Adipocyte (in vitro differentiated cells): ENCODE measurements around the gene BCL2L11.

Experiments
- DNase-seq: peaks from one replicate; pipeline ENCODE4 v3.0.0-alpha.2; 2015; ENCODE audit warnings: low read depth
- H3K27me3 ChIP-seq: replicated peaks from 2 replicates; pipeline ENCODE4 v1.7.0; 2013; ENCODE audit warnings: mild to moderate bottlenecking, low read length, moderate library complexity; ENCODE audit not compliant: control insufficient read depth, insufficient read depth
- H3K36me3 ChIP-seq: 2 replicates; pipeline ENCODE4 v1.7.0; 2013; ENCODE audit warnings: low read length, mild to moderate bottlenecking, moderate library complexity; ENCODE audit not compliant: control insufficient read depth, insufficient read depth, severe bottlenecking
- H3K4me1 ChIP-seq: 2 replicates; pipeline ENCODE4 v1.7.0; 2013; ENCODE audit warnings: mild to moderate bottlenecking, low read length, moderate library complexity; ENCODE audit not compliant: control insufficient read depth, insufficient read depth
- H3K4me3 ChIP-seq: 2 replicates; pipeline ENCODE4 v1.7.0; 2013; ENCODE audit warnings: mild to moderate bottlenecking, low read length, moderate library complexity
- H3K9ac ChIP-seq: 2 replicates; pipeline ENCODE4 v1.7.0; 2013; ENCODE audit warnings: mild to moderate bottlenecking, low read length, moderate library complexity
- H3K9me3 ChIP-seq: 2 replicates; pipeline ENCODE4 v1.7.0; 2013; ENCODE audit warnings: mild to moderate bottlenecking, low read length, moderate library complexity; ENCODE audit not compliant: control insufficient read depth

The BCL2L11 gene

DNA sequence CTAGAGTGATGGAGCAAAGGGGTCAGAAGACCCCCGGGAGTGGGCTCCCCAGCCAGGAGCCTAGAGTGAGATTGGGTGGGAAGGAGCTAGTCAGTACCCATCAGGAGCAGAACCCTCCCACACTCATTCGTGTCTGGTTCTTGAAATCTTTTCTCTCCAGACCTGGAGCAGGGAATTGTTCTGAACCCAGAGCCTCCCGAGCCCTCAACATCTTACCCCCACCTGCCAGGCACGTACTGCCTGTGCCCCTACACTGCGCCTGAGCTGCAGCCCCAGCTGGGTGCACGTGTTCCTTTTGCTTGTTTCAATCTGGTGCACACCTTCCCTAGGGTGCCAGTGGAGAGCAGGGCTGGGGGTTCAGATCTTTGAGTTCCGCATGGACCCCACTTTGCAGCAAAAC lies 52.6 kb downstream of the BCL2L11 start:
- H3K9me3 ChIP-seq, result no peaks in the 10 kb centered on the region
- H3K4me3 ChIP-seq, result no peak overlapping the region
- H3K27me3 ChIP-seq, result peaks cover 4% of the 10 kb centered on the region
- H3K36me3 ChIP-seq, result no peaks in the 10 kb centered on the region
- peaks cover 6% of the 10 kb centered on the region for H3K4me1 ChIP-seq
- H3K9ac ChIP-seq, result no peak overlapping the region
- DNase-seq, result no peak

DNA sequence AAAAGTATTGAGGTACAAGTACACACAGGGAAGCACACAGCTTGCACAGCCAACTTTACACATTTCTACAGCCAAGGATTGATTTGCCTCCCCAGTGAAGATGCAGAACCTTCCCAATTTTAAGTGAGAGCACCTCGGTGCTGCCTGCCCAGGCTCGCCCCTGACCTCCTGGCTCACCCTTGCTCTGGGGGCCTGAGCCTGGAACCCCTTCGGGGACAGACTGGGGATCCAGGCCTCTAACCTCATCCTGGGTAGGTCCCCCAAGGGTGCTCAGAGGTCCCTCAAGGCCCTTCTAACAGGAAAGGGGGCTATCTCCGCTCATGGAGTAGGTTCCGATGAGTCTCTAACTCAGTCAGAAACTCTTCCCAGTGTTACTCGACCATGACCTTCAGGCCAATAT lies 53.1 kb downstream of the BCL2L11 start:
- peaks cover 4% of the 10 kb centered on the region for H3K27me3 ChIP-seq
- DNase-seq, result no peak
- peaks cover 6% of the 10 kb centered on the region for H3K4me1 ChIP-seq
- no peaks in the 10 kb centered on the region for H3K9me3 ChIP-seq
- no peak overlapping the region for H3K4me3 ChIP-seq
- H3K9ac ChIP-seq, result no peak overlapping the region
- H3K36me3 ChIP-seq, result no peaks in the 10 kb centered on the region

DNA sequence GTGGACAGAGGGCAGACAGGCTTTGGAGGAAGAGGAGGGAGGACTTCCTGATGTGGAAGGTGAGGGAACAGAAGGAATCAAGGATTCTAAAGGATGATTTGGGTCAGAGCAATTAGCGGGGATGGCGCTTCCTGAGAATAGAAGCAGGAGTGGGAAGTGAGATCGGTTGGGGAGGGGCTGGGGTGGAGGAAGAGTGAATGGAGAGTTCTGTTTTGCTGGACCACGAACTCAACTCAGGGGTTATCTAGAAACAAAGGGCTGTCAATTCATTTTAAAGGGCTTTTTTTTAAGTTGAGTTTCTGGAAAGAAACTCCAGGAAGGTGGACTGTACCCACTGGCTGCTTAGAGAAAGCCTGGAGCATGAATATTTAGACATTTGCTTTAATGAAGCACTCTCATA lies 54.9 kb downstream of the BCL2L11 start:
- DNase-seq, result no peak
- Histone ChIP-seq H3K27me3 (peaks cover 4% of the 10 kb centered on the region), H3K9ac (no peak overlapping the region), H3K36me3 (no peaks in the 10 kb centered on the region), H3K4me1 (peaks cover 10% of the 10 kb centered on the region), H3K4me3 (no peak overlapping the region), H3K9me3 (no peaks in the 10 kb centered on the region)

DNA sequence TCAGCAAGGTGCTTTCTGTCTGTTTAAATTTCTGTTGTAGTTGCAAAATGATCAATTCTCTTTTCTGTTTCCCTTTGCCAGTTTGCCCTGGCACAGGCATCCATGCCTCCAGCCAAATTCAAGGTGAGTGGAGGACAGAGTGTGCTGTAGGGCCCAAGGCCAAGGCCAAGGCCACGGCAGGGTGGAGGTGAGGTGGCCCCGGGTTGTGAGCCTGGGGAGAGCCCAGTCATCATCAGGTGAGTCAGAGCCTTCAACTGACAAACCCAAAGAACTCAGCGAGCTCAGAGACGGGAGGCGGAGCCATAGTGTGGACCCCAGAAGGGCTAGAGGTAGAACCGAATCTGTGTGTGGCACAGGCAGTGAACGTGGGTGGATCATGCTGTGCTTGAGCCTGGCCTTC lies 55.7 kb downstream of the BCL2L11 start:
- Histone ChIP-seq H3K9me3 (no peaks in the 10 kb centered on the region), H3K27me3 (peaks cover 1% of the 10 kb centered on the region), H3K36me3 (no peaks in the 10 kb centered on the region), H3K9ac (no peak overlapping the region), H3K4me1 (peaks cover 10% of the 10 kb centered on the region), H3K4me3 (no peak overlapping the region)
- no peak for DNase-seq

DNA sequence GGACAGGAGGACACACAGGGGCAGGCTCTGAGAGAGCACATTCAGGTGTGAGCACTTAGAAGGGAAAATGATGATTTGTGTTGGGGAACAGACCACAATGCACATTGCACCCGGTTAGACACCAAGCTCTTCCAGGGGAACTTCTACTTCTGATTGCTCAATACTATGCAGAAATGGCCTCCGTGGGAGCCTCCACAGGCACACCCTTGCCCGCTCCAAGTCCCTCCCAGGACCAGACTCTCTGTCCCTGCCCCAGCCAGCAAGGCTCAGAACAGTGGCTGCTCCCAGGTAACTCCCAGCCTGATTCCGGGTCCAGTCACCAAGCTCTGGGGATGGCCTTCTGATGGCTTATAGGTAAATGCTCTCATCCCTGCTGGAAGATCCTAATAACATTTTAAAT lies 56.2 kb downstream of the BCL2L11 start:
- no peak overlapping the region for H3K9ac ChIP-seq
- peaks cover 10% of the 10 kb centered on the region for H3K4me1 ChIP-seq
- no peaks in the 10 kb centered on the region for H3K36me3 ChIP-seq
- no peaks in the 10 kb centered on the region for H3K27me3 ChIP-seq
- no peaks in the 10 kb centered on the region for H3K9me3 ChIP-seq
- DNase-seq, result no peak
- H3K4me3 ChIP-seq, result no peak overlapping the region

DNA sequence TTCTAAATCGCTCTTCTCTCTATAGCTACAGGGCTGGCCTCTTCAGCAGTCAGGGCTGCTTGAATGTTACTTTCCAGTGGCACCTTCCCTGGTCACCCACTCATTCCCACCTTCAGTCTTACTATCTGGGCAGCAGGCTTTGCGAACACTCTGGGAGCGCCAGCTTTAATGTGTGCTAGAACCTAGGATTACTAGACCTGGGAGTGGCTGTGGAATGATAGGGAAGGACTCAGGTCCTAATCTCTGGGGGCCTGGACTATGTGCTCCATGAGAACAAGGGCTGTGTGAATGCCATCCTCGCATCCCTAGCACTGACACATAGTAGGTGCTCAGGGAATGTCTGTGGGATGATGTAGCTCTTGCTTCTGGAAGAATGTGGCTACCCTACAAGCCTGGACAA lies 57.6 kb downstream of the BCL2L11 start:
- H3K27me3 ChIP-seq, result peaks cover 9% of the 10 kb centered on the region
- no peak overlapping the region for H3K4me3 ChIP-seq
- H3K4me1 ChIP-seq, result peaks cover 10% of the 10 kb centered on the region
- no peak for DNase-seq
- H3K36me3 ChIP-seq, result no peaks in the 10 kb centered on the region
- H3K9me3 ChIP-seq, result no peaks in the 10 kb centered on the region
- H3K9ac ChIP-seq, result no peak overlapping the region

DNA sequence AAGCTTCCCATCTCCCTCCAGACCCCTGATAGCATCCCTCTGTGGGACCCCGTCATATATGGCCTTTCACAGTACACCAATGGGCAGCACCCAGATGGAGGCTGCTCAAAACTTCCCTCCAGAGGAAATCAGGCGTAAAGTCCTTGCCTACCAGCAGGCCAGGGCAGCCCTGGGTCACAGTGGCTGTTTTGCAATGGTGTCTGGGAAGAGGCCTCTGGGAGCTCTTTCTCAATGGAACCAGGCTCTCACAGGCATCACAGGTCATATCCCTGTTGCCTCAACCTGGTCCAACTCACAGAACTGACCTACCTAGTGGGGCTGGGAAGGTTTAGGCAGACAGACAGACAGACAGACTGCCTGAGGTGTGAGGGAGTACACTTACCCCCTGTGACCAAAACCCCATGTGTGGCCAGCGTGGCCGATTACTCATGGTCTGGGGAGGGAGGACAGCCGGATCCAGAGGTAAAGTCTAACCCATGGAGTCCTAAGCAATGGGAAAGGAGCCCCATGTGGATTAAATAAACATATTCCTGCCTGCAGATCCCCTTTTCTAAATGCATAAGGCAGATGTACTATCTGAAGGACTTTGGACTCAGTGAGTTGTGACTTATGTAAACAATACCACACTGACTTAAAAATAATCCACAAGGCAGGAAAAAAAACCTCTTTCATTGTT lies 58.2 kb downstream of the BCL2L11 start:
- Histone ChIP-seq H3K27me3 (peaks cover 13% of the 10 kb centered on the region), H3K9ac (no peak overlapping the region), H3K9me3 (no peaks in the 10 kb centered on the region), H3K4me1 (peaks cover 10% of the 10 kb centered on the region), H3K4me3 (no peak overlapping the region), H3K36me3 (no peaks in the 10 kb centered on the region)
- DNase-seq, result peak; percentile 15

DNA sequence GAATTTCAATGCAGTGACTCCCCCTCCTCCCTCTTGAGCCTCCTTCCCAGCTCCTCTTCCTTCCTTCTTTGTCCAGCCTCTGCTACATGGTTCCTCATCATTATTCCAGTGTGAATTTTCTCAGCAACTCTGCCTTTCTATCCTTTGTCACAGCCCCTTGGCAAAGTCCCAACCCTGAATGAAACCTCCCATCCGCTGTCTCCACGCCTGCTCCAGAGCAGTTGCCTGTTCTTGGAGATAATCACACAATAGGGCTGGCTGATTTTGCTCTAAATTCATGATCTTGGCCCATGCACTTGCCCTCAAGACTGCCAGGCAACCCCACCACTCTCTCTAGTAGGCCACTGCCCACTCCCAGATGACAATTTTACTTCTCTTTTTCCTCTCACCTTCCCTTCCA lies 61.4 kb downstream of the BCL2L11 start:
- Histone ChIP-seq H3K36me3 (no peaks in the 10 kb centered on the region), H3K4me3 (no peak overlapping the region), H3K4me1 (peaks cover 23% of the 10 kb centered on the region), H3K27me3 (peaks cover 20% of the 10 kb centered on the region), H3K9ac (no peak overlapping the region), H3K9me3 (no peaks in the 10 kb centered on the region)
- DNase-seq, result no peak

DNA sequence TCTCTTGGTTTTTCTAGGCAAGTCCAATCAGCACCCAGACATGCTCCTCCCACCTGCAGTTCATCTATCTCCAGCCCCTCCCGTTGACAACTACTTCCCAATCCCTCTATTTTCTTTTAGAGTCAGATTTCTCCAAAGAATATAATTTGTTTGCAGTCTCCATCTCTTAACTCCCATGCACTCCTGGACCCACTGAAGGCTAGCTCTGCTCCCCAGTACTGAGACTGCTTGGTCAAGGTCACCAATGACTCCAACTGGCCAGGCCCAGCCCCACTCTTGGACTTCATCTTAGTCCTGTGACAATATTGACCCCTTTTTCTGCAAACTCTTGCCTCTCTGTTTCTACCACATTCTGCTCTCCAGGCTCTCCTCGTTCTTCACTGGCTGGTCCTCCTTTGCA lies 62.0 kb downstream of the BCL2L11 start:
- peaks cover 20% of the 10 kb centered on the region for H3K27me3 ChIP-seq
- H3K4me3 ChIP-seq, result no peak overlapping the region
- DNase-seq, result no peak
- H3K9me3 ChIP-seq, result no peaks in the 10 kb centered on the region
- peaks cover 23% of the 10 kb centered on the region for H3K4me1 ChIP-seq
- no peaks in the 10 kb centered on the region for H3K36me3 ChIP-seq
- H3K9ac ChIP-seq, result no peak overlapping the region

DNA sequence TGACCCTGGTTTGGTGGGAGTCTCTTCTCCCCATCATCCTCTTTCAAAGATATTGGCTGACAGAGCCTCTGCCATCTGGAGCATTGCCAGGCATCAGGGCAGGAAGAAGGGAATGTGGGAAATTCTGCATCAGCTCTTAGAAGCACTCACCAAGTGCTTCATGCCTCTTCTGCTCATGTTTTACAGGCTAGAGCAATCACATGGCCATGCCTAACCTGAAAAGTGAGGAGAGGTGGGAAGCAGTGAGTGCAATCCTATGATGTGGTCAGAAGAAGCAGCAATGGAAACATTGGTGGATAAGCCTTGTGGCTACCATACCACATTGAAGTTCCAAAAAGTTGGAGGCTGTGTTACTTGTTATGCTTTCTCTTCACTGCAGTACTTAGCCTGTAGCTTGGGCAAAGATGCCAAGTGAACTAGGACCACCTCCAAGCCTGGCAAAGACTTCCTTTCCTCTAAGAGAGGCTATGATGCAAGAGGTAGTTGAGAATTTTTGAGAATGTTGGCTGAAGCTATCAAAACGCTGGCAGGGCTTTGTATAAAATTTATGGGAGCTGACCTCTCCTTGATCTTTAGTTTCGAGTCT lies 64.1 kb downstream of the BCL2L11 start:
- Histone ChIP-seq H3K4me1 (peaks cover 13% of the 10 kb centered on the region), H3K27me3 (peaks cover 20% of the 10 kb centered on the region), H3K4me3 (no peak overlapping the region), H3K36me3 (no peaks in the 10 kb centered on the region), H3K9me3 (no peaks in the 10 kb centered on the region), H3K9ac (no peak overlapping the region)
- peak; percentile 22 for DNase-seq

DNA sequence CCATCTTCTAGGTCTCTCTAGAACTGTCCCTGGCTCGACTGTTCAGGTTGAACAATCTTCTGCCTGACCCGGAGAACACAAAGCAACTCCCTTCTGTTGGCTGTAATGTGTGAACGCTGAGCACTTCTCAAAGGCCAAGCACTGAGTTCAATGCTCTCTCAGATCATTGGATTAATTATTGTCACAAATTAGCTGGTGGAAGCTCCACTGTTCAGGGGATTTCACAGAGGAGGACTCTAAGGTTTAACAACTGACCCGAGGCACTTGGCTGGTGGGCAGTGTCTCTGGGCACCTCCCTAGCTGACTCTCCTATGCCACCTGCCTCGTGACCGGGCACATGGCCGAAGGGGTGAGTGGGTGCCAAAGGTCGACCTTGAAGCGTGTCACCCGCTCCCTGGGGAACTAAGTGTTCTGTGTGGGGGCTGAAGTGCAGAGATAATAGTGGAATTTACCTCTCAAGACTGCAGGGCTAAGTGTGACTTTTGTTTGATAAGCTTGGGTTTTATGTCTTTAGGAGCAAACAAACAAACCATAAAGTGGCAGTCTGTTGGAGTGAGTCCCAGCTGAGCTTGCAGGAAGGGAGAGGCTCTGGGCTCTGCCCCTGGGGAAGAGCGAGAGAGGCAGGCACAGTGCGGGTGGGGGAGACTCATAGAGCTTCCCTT lies 64.8 kb downstream of the BCL2L11 start:
- Histone ChIP-seq H3K27me3 (peaks cover 20% of the 10 kb centered on the region), H3K9ac (no peak overlapping the region), H3K9me3 (no peaks in the 10 kb centered on the region), H3K36me3 (no peaks in the 10 kb centered on the region), H3K4me3 (no peak overlapping the region), H3K4me1 (peaks cover 13% of the 10 kb centered on the region)
- no peak for DNase-seq
